Caco-2 (cell line): ENCODE measurements around the gene DIS3L2. TPM values are rescaled to one million over a fixed set of nuclear protein-coding genes. Genes with fewer than 3 reads are reported as not detected.

ENCODE experiments used
- BruUV-seq: library from RNA; stranded (reverse); fragments of 400-500 nt; replicated peaks from 2 replicates; lab custom pipeline; 2021; lab: Mats Ljungman, UMichigan
- CTCF ChIA-PET: fragments of 300-600 bp; sonication (Branson Sonifier 250); formaldehyde crosslinking; loops from one replicate; lab custom pipeline; 2022; ENCODE audit warnings: antibody characterized with exemption; lab: Charles Lee
- POLR2A ChIA-PET: fragments of 300-600 bp; sonication (Branson Sonifier 250); formaldehyde crosslinking; loops from one replicate; lab custom pipeline; 2022; ENCODE audit warnings: antibody characterized with exemption; lab: Charles Lee
- DNase-seq, 2 experiments: peaks; one replicate each; pipeline versions ENCODE4 v3.0.0 to v3.0.0-alpha.2; 2020 to 2022
- H3K27me3 ChIP-seq: replicated peaks from 2 replicates; pipeline ENCODE4 v1.6.0; 2011; ENCODE audit warnings: low read length; ENCODE audit not compliant: control insufficient read depth, insufficient read depth
- H3K36me3 ChIP-seq: 2 replicates; pipeline ENCODE4 v1.5.1; 2011; ENCODE audit warnings: low read length; ENCODE audit not compliant: control insufficient read depth, insufficient read depth
- H3K4me1 ChIP-seq: fragments of 250-450 bp; sonication (Bioruptor Pico); 2 replicates; pipeline ENCODE4 v1.5.1; 2020; ENCODE audit warnings: mild to moderate bottlenecking
- H3K4me3 ChIP-seq: 2 replicates; pipeline ENCODE4 v1.5.1; 2011; ENCODE audit warnings: low read depth, mild to moderate bottlenecking, control low read depth, low read length
- H3K9me3 ChIP-seq: fragments of 250-450 bp; sonication (Bioruptor Pico); 2 replicates; pipeline ENCODE4 v1.5.1; 2020; ENCODE audit warnings: mild to moderate bottlenecking, moderate library complexity
- H3K27ac Mint-ChIP-seq: one replicate; pipeline ENCODE4 v1.8.0; 2022; ENCODE audit warnings: mixed read lengths; ENCODE audit not compliant: unreplicated experiment
- H3K27me3 Mint-ChIP-seq: one replicate; pipeline ENCODE4 v1.8.0; 2022; ENCODE audit warnings: mixed read lengths; ENCODE audit not compliant: insufficient read depth, unreplicated experiment
- H3K36me3 Mint-ChIP-seq: one replicate; pipeline ENCODE4 v1.8.0; 2022; ENCODE audit warnings: mild to moderate bottlenecking, mixed read lengths; ENCODE audit not compliant: insufficient read depth, unreplicated experiment
- H3K4me1 Mint-ChIP-seq: one replicate; pipeline ENCODE4 v1.8.0; 2022; ENCODE audit warnings: low read depth, mixed read lengths; ENCODE audit not compliant: unreplicated experiment
- H3K4me3 Mint-ChIP-seq: one replicate; pipeline ENCODE4 v1.8.0; 2022; ENCODE audit warnings: mild to moderate bottlenecking, moderate library complexity, mixed read lengths; ENCODE audit not compliant: unreplicated experiment
- H3K9me3 Mint-ChIP-seq: one replicate; pipeline ENCODE4 v1.8.0; 2022; ENCODE audit warnings: mixed read lengths; ENCODE audit not compliant: unreplicated experiment
- CTCF ChIP-seq, 2 experiments: fragments of 200-600 bp in 1 of 2; IDR thresholded peaks; 1 replicate in 1 of 2; 2 replicates in 1 of 2; pipeline versions ENCODE4 v1.5.1 to v1.8.0; 2011 to 2022; ENCODE audit warnings: antibody characterized with exemption in 1 of 2, control low read depth in 1 of 2, inconsistent platforms in 1 of 2, low read depth in 1 of 2, low read length in 1 of 2, mild to moderate bottlenecking in 1 of 2, moderate library complexity in 1 of 2; ENCODE audit not compliant: insufficient read depth in 1 of 2, severe bottlenecking in 1 of 2, unreplicated experiment in 1 of 2
- intact Hi-C: fragments of 100-400 bp; cut with micrococcal nuclease; formaldehyde crosslinking; loops from one replicate; pipeline ENCODE4 v1.10.0; 2022; ENCODE audit not compliant: unreplicated experiment
- total RNA-seq: library from RNA; stranded (reverse); gene quantifications from 2 replicates; pipeline ENCODE4 v1.2.3, GENCODE V29; 2022

The DIS3L2 gene
- total RNA-seq, 1 experiment from 2014 or later: 15.5 TPM

GRCh38 chr2:232264081-232264480, 302.6 kb downstream of the DIS3L2 start:
- H3K27ac Mint-ChIP-seq: no peak overlapping the region
- Histone ChIP-seq H3K27me3 (no peaks in the 10 kb centered on the region), H3K36me3 (no peaks in the 10 kb centered on the region), H3K4me3 (no peak overlapping the region), H3K4me1 (no peaks in the 10 kb centered on the region), H3K9me3 (no peaks in the 10 kb centered on the region)
- no TSS peak for BruUV-seq
- no peaks in the 10 kb centered on the region for H3K36me3 Mint-ChIP-seq
- no peaks in the 10 kb centered on the region for H3K9me3 Mint-ChIP-seq
- intact Hi-C loops: no loop called here
- no peak overlapping the region for H3K4me3 Mint-ChIP-seq
- no peaks in the 10 kb centered on the region for H3K27me3 Mint-ChIP-seq
- H3K4me1 Mint-ChIP-seq: no peaks in the 10 kb centered on the region
- DNase-seq: no peak
- TF ChIP-seq CTCF (IDR thresholded peaks at IDR 0.05; ENCODE audit: insufficient read depth in 1 of 2, low read depth in 1 of 2, low read length in 1 of 2, severe bottlenecking in 1 of 2, unreplicated experiment in 1 of 2): no peak
- POLR2A ChIA-PET: no interaction called here
- CTCF ChIA-PET: no interaction called here

- Mint-ChIP-seq H3K4me3 (no peak overlapping the region), H3K27ac (no peak overlapping the region), H3K9me3 (no peaks in the 10 kb centered on the region), H3K4me1 (no peaks in the 10 kb centered on the region), H3K36me3 (no peaks in the 10 kb centered on the region), H3K27me3 (no peaks in the 10 kb centered on the region)
- intact Hi-C loops: no loop called here
- H3K4me3 ChIP-seq: no peak overlapping the region
- H3K9me3 ChIP-seq: no peaks in the 10 kb centered on the region
- ChIA-PET CTCF (no interaction called here), POLR2A (no interaction called here)
- BruUV-seq: no TSS peak
- no peak for TF ChIP-seq CTCF (IDR thresholded peaks at IDR 0.05; ENCODE audit: insufficient read depth in 1 of 2, low read depth in 1 of 2, low read length in 1 of 2, severe bottlenecking in 1 of 2, unreplicated experiment in 1 of 2)
- no peaks in the 10 kb centered on the region for H3K36me3 ChIP-seq
- H3K27me3 ChIP-seq: no peaks in the 10 kb centered on the region
- DNase-seq: no peak
- no peaks in the 10 kb centered on the region for H3K4me1 ChIP-seq
These were observed 303.8 kb downstream of the DIS3L2 start for GRCh38 chr2:232265329-232265728.

GRCh38 chr2:232268636-232269165, 307.2 kb downstream of the DIS3L2 start:
- ChIA-PET POLR2A (no interaction called here), CTCF (no interaction called here)
- Mint-ChIP-seq H3K4me3 (no peak overlapping the region), H3K27ac (no peak overlapping the region), H3K36me3 (peaks cover 6% of the 10 kb centered on the region), H3K4me1 (no peaks in the 10 kb centered on the region), H3K9me3 (no peaks in the 10 kb centered on the region), H3K27me3 (no peaks in the 10 kb centered on the region)
- TF ChIP-seq CTCF (IDR thresholded peaks at IDR 0.05; ENCODE audit: insufficient read depth in 1 of 2, low read depth in 1 of 2, low read length in 1 of 2, severe bottlenecking in 1 of 2, unreplicated experiment in 1 of 2): no peak
- Histone ChIP-seq H3K36me3 (no peaks in the 10 kb centered on the region), H3K27me3 (no peaks in the 10 kb centered on the region), H3K9me3 (no peaks in the 10 kb centered on the region), H3K4me3 (no peak overlapping the region), H3K4me1 (no peaks in the 10 kb centered on the region)
- intact Hi-C loops: no loop called here
- DNase-seq: no peak
- no TSS peak for BruUV-seq
